Measurements from ENCODE around the gene COPE. TPM values are rescaled to one million over a fixed set of nuclear protein-coding genes. Genes with fewer than 3 reads are reported as not detected.

COPE gene
- total and polyA plus RNA-seq, 2 of the 8 experiments (the other 6 are each of a cell fraction or from before 2014, with no cell fraction given) = 178 to 356 TPM

- Histone ChIP-seq H3K4ac (replicated peaks; ENCODE audit: insufficient read length, low read depth, low read length) (no peak overlapping the region), H3K36me3 (ENCODE audit: control insufficient read depth in 2 of 4, insufficient read depth in 4 of 4, low read length in 3 of 4) (peaks cover 39 to 62% (median 56%) of the 10 kb centered on the region in 4 experiments), H2AK5ac (ENCODE audit: low read depth, low read length) (no peak overlapping the region), H3K4me2 (ENCODE audit: insufficient read depth in 1 of 2, low read depth in 2 of 2, low read length in 2 of 2) (no peak overlapping the region), H2BK5ac (ENCODE audit: low read depth, low read length) (no peak overlapping the region; the same call in 1 of the 2 replicates), H3K14ac (ENCODE audit: insufficient read length) (no peak overlapping the region), H3K4me1 (replicated peaks in 1 of 4; ENCODE audit: control insufficient read depth in 3 of 4, insufficient read depth in 4 of 4, low read length in 3 of 4) (no peaks in the 10 kb centered on the region), H3K27ac (ENCODE audit: low read depth, low read length) (no peak overlapping the region), H4K8ac (ENCODE audit: extremely low read depth, insufficient read depth, low read length) (no peak overlapping the region), H3K79me1 (ENCODE audit: low read depth, low read length) (no peaks in the 10 kb centered on the region; the same call in 1 of the 2 replicates), H3K9ac (replicated peaks in 1 of 4; ENCODE audit: extremely low read depth in 1 of 4, low read depth in 3 of 4, low read length in 3 of 4) (no peak overlapping the region), H2AFZ (ENCODE audit: low read length) (no peak overlapping the region), H3K4me3 (ENCODE audit: extremely low read depth in 1 of 4, insufficient read depth in 2 of 4, low read depth in 3 of 4, low read length in 4 of 4) (no peak overlapping the region), H3K23ac (ENCODE audit: insufficient read length) (no peak overlapping the region), H4K5ac (ENCODE audit: insufficient read length, low read depth, low read length) (no peak overlapping the region), H2BK15ac (ENCODE audit: low read length) (no peak overlapping the region), H2BK20ac (ENCODE audit: low read length) (no peak overlapping the region), H3K56ac (replicated peaks; ENCODE audit: insufficient read length, low read depth, low read length) (no peak overlapping the region), H4K20me1 (replicated peaks in 1 of 2; ENCODE audit: control insufficient read depth in 1 of 2, insufficient read depth in 2 of 2, low read length in 2 of 2) (peaks cover 25 to 36% of the 10 kb centered on the region in 2 experiments), H3K18ac (ENCODE audit: extremely low read depth, low read length) (no peak overlapping the region), H2BK120ac (replicated peaks; ENCODE audit: low read depth, low read length) (no peak overlapping the region), H2BK12ac (ENCODE audit: low read depth, low read length) (no peak overlapping the region), H3K79me2 (ENCODE audit: control insufficient read depth in 1 of 2, insufficient read depth in 2 of 2, low read length in 2 of 2) (peaks cover 0 to 24% of the 10 kb centered on the region in 2 experiments; a peak in 2 of 4 replicates), H4K91ac (replicated peaks; ENCODE audit: insufficient read length, low read length) (no peak overlapping the region), H3K27me3 (replicated peaks in 1 of 4; ENCODE audit: control insufficient read depth in 3 of 4, extremely low read depth in 1 of 4, insufficient read depth in 3 of 4, low read length in 3 of 4) (no peaks in the 10 kb centered on the region), H3K23me2 (ENCODE audit: low read depth, low read length) (no peaks in the 10 kb centered on the region), H3K9me3 (ENCODE audit: insufficient read depth in 2 of 2, low read depth in 1 of 2, low read length in 1 of 2) (no peaks in the 10 kb centered on the region)
- TF ChIP-seq POLR2AphosphoS5 (IDR thresholded peaks at IDR 0.05; ENCODE audit: low read depth, low read length) = no peak
- TF ChIP-seq MAFK (IDR thresholded peaks at IDR 0.05; ENCODE audit: low read depth, low read length) = no peak
- TF ChIP-seq SP2 (IDR thresholded peaks at IDR 0.05; ENCODE audit: low read length) = no peak
- no peak for TF ChIP-seq FOSL1 (IDR thresholded peaks at IDR 0.05; ENCODE audit: insufficient read depth, low read depth, low read length)
- TF ChIP-seq TCF12 (IDR thresholded peaks at IDR 0.05; ENCODE audit: low read depth, low read length) = no peak
- no peak for TF ChIP-seq RNF2 (IDR thresholded peaks at IDR 0.05; ENCODE audit: borderline replicate concordance, low read depth, low read length, missing control alignments, poor library complexity, severe bottlenecking)
- WGBS, 2 experiments (ENCODE audit: extremely low coverage in 1 of 2, insufficient coverage in 1 of 2, insufficient read length in 1 of 2, insufficient replicate concordance in 2 of 2, low coverage in 1 of 2, low lambda C conversion rate in 2 of 2, missing lambda C conversion rate in 1 of 2) = 95% methylated on average over 31 of the region's 31 CpGs; no CpG with 5 or more reads in 1 of the 2 experiments
- DNase-seq (ENCODE audit: low read depth in 1 of 2, low spot score in 2 of 2) = no peak
- ChIA-PET CTCF (ENCODE audit: partially characterized antibody) (interaction anchor here (1.0 to 19.5 kb wide), 5 partner anchors 9 to 382 kb away, joined by 3 to 247 read pairs (median 79); partner anchors contain the start of gene UPF1), POLR2A (ENCODE audit: partially characterized antibody) (interaction anchor here (0.7 kb wide), 1 partner anchor 56 kb away, joined by 3 read pairs; no protein-coding TSS in a partner anchor)
- FAIRE-seq = no peak
Measured at GRCh38 chr19:18851673-18852325, 67.4 kb downstream of the COPE start.
